Measurements from ENCODE around the gene ATP5MC2.
"Not testable (repeated sequence)": the region's sequence is repeated elsewhere in the genome, so short reads cannot be mapped to it uniquely, and the experiment has no call there.

ATP5MC2 gene

DNA sequence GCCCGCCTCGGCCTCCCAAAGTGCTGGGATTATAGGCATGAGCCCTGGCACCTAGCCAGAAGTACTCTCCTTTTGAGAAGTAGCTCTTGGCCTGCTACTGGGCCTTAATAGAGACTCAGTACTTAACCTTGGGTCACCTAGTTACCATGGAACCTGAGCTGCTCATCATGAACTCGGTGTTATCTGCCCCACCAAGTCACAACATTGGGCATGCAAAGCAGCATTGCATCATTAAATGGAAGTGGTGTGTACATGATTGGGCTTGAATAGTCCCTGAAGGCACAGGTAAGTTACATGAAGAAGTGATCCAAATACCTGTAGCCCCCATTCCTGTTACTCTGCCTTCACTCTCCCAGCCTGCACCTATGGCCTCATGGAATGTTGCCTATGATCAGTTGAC is 31.8 kb downstream of the ATP5MC2 start:
- DNase-seq: no peak

DNA sequence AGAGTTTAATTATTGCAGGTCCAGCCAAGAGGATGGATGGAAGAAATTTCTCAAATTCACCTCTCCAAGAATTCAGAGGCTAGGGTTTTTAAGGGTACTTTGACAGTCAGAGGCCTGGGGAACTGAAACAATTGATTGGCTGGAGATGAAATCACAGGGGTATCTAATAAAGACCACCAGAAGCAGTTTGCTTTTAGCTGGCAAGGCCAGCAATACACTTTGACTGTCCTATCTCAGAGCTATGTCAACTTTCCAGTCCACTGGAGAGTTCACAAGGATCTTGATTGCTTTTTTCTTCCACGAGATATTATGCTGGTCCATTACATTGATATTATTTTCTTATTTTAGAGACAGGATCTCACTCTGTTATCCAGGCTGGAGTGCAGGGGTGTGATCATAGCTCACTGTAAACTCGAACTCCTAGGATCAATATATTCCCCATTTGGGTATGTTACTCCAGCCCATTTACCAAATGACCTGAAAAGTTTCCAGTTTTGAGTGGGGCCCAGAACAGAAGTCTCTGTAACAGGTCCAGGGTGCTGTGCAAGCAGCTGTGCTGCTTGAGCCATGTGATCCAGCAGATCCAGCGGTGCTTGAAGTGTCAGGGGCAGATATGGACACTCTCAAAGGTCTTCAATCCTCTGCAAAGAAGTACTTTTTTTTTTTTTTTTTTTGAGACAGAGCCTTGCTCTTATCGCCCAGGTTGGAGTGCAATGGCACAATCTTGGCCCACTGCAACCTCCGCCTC is 32.5 kb downstream of the ATP5MC2 start:
- no peak for DNase-seq

DNA sequence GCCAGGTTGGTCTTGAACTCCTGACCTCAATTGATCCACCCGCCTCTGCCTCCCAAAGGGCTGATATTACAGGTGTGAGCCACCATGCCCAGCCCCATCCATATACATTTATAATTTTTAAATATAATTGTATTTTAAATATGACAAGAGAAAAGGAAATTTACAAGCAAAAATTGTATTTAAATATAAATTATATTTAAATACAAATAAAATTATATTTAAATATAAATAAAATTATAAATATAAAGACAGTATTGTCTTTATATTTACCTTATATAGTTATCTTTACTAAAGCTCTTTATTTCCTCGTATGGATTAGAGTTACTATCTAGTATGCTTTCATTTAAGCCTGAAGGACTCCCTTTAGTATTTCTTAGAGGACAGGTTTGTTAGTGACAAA is 37.8 kb downstream of the ATP5MC2 start:
- DNase-seq: no peak

DNA sequence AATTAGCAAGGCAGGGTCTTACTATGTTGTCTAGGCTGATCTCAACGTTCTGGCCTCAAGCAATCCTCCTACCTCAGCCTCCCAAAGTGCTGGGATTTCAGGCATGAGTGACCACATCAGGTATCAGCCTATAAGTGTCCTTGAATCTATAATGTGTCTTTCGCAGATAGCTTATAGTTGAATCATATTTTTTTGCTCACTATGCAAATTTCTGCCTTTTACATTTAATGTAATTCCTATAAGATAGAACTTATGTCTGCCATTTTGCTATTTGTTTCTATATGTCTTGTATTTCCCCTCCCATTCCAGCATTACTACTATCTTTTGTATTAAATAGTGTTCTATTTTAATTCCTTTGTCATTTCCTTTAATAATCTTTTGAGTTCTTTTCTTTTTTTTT is 39.2 kb downstream of the ATP5MC2 start:
- no peak for DNase-seq

DNA sequence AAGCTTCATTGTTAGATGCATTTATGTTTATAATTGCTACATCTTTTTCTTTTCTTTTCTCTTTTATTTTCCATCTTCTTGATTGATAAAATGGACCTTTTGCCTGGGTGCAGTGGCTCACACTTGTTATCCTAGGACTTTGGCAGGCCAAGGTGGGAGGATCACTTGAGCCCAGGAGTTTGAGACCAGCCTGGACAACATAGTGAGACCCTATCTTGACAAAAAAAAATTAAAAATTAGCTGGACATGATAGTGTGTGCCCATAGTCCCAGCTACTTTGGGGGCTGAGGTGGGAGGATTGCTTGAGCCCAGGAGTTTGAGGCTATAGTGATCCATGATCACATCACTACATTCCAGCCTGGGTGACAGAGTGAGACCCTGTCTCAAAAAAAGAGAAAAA is 40.2 kb downstream of the ATP5MC2 start:
- not testable (repeated sequence) for DNase-seq

DNA sequence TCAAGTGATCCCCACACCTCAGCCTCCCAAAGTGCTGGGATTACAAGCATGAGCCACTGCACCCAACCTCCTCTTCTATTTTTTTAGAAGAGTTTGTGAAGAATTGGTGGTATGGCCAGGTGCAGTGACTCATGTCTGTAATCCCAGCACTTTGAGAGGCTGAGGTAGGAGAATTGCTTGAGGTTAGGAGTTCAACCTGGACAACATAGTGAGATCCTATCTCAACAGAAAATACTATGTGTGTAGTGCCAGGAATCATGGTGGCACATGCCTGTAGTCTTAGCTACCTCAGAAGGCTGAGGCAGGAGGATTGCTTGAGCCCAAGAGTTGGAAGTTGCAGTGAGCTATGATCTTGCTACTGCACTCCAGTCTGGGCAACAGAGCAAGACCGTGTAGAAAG is 44.2 kb downstream of the ATP5MC2 start:
- DNase-seq: no peak

DNA sequence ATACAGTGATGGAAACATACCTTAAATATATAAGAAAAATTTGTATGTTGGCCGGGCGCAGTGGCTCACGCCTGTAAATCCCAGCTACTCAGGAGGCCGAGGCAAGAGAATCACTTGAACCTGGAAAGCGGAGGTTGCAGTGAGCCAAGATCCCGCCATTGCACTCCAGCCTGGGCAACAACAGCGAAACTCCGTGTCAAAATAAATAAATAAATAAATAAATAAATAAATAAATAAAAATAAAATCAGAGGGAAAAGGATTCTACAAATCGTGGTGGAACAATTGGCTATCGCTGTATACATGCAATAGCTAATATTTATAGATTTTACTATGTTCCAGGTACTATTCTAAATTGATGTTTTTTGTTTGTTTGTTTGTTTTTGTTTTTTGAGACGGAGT is 48.0 kb downstream of the ATP5MC2 start:
- DNase-seq: no peak

DNA sequence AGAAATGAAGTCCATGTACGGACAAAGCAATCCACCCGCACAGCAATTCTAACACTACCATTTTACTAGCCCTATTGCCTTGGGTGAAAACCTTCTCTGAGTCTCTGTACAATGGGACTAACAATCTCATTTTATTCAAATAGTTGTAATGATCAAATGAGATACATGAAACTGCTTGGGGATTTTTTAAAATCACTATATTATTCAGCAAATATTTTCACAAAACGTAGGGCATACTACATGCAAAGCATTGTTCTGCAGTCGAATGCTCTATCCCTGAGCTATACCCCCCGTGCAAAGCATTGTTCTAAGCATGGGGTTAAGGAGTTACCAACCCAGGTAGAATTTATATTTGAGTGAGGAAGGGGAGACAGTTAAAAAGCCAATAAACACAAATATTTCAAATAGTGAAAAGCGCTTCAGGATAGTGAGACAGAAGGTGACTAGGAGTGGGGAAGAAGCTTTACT is 49.1 kb downstream of the ATP5MC2 start:
- no peak for DNase-seq

DNA sequence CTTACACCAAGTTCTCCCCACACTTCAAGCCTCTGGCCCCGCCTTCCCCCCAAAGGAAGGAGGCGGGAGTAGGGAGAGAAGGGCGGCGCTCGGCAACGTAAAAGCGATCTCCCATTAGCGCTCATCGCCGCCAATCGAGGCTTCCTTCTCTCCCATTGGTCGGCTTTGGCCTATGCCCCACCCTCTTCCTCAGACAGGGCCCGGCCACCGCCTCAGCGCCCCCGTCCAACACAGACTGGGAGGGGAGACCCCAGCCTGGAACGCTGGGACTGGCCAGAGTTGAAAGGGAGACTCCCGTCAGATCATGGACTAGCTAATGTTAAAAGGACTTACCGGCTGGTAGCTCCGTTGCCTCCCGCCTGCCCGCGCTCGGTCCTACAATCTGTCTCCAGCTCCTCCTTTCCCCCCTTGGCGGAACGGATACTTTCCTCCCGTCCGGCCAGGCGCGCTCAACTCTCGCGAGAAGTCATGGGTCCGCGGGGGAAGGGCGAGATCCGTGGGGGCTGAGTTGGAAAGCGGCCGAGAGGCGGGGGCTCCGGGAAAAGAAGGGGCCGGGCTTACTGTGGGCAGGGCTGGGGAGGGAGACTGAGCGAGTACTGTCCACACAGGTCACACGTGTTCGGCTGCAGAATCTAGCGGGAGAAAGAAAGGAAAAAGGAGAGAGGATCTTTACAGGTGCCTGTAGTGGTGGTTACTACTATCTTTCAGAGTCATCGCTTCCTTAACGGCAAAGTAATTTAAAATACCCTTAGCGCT is 49.8 kb downstream of the ATP5MC2 start, which contains the start of gene ATF7:
TSS of gene ATF7 (minus strand) at position 437 of the 756 bp plus-strand sequence. CDS start 25,382 bp downstream, outside the sequence.
- DNase-seq: peak; percentile 98

DNA sequence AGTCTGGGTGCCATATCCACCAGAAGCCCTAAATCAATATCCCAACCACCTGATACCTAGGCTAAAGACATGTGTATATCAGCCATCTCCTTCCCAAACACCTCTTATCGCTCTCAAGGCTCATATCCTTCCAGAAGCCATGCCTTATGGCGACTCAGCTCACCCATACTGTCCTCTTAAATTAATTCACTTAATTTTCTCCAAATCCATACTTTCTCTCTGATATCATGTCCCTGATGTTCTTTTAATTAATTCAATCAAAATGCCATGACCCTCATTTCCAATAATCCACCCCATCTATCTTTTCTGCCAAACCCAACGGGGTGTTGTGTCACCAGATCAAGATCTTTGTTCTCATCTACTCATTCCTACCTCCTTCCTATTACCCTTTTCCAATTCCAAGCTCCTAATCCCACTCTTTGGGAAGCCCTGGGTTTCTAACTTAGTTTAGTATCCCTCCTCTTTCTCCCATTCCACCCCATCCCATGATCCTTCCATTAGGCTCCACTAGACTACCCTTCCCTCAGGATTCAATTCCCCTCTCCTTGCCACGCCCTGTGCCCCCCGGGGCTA is 50.4 kb downstream of the ATP5MC2 start:
- peak; percentile 2 for DNase-seq

DNA sequence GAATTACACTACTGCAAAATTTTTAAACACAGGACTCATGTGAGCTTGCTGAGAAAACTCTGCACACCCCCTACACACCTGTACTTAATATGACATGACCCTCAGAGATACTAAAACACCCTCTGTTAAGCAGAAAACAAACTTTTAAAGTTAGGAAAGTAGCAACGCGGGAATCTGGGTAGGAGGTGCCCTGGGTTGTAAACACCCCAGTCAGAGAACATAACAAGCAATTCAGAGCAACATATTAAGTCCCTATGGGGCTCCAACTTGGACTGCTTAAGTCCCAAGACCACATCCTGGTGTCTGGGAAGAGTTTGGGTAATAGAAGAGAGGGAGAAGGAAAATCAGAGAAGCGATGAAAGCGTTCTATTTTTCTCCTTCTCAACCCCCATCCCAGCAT is 50.9 kb downstream of the ATP5MC2 start:
- no peak for DNase-seq

DNA sequence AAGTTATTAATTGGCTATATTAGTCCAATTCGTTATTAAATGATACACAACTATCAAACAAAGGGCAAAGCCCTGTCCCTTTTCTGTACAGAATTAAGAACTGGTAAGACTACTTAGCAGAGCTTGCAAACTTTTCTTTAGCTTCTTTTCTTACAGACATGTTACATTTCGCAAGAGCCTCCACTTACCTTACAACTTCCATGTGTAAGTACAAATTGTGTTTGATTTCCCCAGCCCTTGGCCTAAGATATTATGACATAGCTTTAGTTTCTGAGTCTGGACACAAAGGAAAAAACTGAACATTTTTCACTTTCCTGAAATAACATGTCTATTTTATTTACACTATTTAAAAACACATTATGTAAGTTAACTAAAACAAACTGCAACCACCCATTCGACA is 51.4 kb downstream of the ATP5MC2 start:
- no peak for DNase-seq

DNA sequence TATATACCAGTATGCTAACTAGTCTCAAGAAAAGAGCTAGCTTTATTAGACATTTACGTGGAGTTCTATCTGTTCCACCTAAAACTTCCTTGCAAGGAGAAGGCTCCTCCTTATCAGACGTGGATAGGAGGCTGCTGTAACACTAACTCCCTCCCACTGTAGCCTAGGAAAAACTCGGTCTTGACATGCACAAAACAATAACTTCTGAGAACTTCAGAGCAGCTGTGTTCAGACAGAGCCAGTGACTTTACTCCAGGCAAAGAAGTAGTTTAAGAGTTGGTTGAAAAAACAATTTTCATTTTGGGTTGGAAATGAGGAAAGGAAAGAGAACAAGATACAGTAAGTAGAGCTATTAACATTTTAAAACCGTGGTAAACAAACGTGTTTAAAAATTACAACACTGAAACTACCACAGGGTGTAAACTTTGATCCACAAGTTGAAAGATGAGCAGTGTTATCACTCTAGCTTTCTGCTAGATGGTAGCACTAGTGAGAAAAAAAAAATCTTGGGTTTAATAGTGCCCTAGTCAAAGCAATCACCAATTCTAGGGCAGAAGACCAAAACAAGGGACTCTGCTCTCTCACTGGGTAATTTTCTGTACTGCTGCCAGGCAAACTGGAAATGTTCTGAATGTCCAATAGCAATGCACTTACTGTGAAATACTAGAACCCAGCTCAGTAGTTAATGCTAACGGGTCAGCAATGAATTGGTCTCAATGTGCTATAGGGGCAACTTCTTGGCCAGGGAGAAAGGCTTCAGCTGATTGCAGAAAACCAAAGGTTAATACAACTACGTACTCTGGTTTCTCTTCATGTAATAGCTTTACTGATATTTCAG is 52.1 kb downstream of the ATP5MC2 start:
- DNase-seq: no peak

DNA sequence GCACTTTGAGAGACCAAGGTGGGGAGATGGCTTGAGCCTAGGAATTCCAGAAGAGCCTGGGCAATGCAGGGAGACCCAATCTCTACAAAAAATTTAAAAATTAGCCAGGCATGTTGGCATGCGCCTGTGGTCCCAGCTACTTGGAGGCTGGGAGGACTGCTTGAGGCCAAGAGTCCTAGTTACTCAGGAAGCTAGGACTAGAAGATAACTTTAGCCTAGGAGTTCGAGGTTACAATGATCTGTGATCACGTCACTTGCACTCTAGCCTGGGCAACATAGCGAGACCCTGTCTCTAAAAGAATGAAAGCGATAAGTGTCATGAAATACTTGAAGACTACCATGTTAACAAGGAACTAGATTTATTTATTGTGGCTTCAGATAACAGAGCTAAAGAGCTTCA is 53.2 kb downstream of the ATP5MC2 start:
- no peak for DNase-seq

DNA sequence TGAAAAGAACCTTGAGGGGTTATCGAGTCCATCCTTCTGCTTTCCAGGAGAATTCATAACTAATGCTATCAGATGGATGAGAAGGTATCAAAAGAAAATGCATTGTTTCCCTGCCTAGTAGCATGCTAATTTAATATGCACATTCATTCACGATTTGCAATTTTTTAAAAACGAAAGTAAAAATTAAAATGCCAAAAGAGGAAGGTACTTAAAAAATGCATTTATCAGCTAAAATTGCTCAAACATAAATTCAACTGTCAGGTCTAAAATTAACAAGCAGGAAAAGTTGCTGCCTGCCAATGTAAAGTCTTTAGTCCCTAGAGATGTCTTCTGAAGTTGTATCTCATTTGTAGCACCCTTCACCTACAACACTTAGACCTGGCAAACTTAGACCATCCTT is 57.6 kb downstream of the ATP5MC2 start:
- no peak for DNase-seq

DNA sequence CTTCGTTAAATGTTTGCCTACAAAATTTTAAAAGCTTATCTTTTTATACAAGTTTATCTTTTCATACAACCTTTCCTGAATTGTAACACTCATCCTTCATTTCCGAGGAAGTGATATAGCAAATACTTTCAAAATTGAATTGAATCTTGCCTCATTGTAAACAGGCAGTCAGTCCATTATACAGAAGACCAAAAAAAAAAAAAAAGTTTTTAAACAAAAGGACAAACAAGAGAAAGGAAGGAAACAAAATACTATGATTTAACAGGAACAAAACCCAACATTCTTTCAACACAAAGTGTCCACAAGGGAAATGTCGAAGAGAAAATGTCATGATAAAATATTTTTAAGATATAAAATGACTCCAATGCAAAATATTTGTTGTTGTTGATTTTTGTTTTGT is 58.2 kb downstream of the ATP5MC2 start:
- DNase-seq: no peak

DNA sequence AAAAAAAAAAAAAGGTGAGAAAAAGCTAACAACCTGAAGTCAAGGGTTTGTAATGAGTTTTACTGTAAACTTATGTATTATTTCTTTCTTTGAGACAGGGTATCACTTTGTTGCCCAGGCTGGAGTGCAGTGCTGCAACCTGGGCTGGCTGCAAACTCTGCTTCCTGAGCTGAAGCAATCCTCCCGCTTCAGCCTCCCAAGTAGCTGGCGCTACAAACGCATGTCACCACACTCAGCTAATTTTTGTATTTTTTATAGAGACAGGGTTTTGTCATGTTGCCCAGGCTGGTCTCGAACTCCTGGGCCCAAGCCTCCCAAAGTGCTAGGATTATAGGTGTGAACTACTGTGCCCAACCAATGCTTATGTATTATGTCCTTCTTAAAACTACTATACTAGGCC is 58.9 kb downstream of the ATP5MC2 start:
- DNase-seq: no peak

Data from CD4-positive, alpha-beta T cell treated with Interleukin-17A for 1 hour (primary cell).